Hepatocyte (in vitro differentiated cells): ENCODE measurements around the gene MAST4. TPM values are rescaled to one million over a fixed set of nuclear protein-coding genes. Genes with fewer than 3 reads are reported as not detected.

ENCODE experiments used
- DNase-seq: peaks from one replicate; pipeline ENCODE4 v3.0.0-alpha.2; 2016; ENCODE audit warnings: low spot score
- H2AFZ ChIP-seq: fragments of 200-600 bp; sonication (generic); 2 replicates; pipeline ENCODE4 v1.6.0; 2016; ENCODE audit warnings: antibody characterized with exemption, mild to moderate bottlenecking
- H3K27ac ChIP-seq: fragments of 200-600 bp; sonication (generic); 2 replicates; pipeline ENCODE4 v1.5.1; 2016; ENCODE audit warnings: mild to moderate bottlenecking
- H3K27me3 ChIP-seq: fragments of 200-600 bp; sonication (generic); 2 replicates; pipeline ENCODE4 v1.6.1; 2016
- H3K36me3 ChIP-seq: fragments of 200-600 bp; sonication (generic); replicated peaks from 2 replicates; pipeline ENCODE4 v1.5.1; 2016; ENCODE audit warnings: low read depth; ENCODE audit not compliant: insufficient read depth
- H3K4me1 ChIP-seq: fragments of 200-600 bp; sonication (generic); 2 replicates; pipeline ENCODE4 v1.5.1; 2016; ENCODE audit warnings: mild to moderate bottlenecking, moderate library complexity; ENCODE audit not compliant: insufficient read depth
- H3K4me2 ChIP-seq: fragments of 200-600 bp; sonication (generic); 2 replicates; pipeline ENCODE4 v1.6.0; 2016
- H3K4me3 ChIP-seq: fragments of 200-600 bp; sonication (generic); 2 replicates; pipeline ENCODE4 v1.5.1; 2016; ENCODE audit warnings: mild to moderate bottlenecking
- H3K79me2 ChIP-seq: fragments of 200-600 bp; sonication (generic); 2 replicates; pipeline ENCODE4 v1.6.0; 2017; ENCODE audit warnings: mild to moderate bottlenecking
- H3K9me2 ChIP-seq: fragments of 200-600 bp; sonication (generic); replicated peaks from 2 replicates; pipeline ENCODE4 v1.6.0; 2017; ENCODE audit warnings: mild to moderate bottlenecking; ENCODE audit not compliant: insufficient read depth
- H3K9me3 ChIP-seq: fragments of 200-600 bp; sonication (generic); 2 replicates; pipeline ENCODE4 v1.5.1; 2016; ENCODE audit warnings: low read depth, mild to moderate bottlenecking
- H4K20me1 ChIP-seq: fragments of 200-600 bp; sonication (generic); 2 replicates; pipeline ENCODE4 v1.6.0; 2016; ENCODE audit warnings: mild to moderate bottlenecking; ENCODE audit not compliant: insufficient read depth, poor library complexity, severe bottlenecking
- CTCF ChIP-seq: fragments of 200-600 bp; sonication (generic); IDR thresholded peaks from 2 replicates; pipeline ENCODE4 v1.5.1; 2016; ENCODE audit warnings: antibody characterized with exemption, mild to moderate bottlenecking; ENCODE audit not compliant: poor library complexity
- EZH2 ChIP-seq: fragments of 200-600 bp; sonication (generic); IDR thresholded peaks from 2 replicates; pipeline ENCODE4 v1.6.1; 2016; ENCODE audit warnings: antibody characterized with exemption, mild to moderate bottlenecking, borderline replicate concordance
- EZH2phosphoT487 ChIP-seq: fragments of 200-600 bp; sonication (generic); IDR thresholded peaks from one replicate; pipeline ENCODE4 v1.6.1; 2018; ENCODE audit warnings: antibody characterized with exemption, mild to moderate bottlenecking, low read depth, moderate library complexity; ENCODE audit not compliant: unreplicated experiment, severe bottlenecking
- WGBS: methylation state at CpG from one replicate; pipeline ENCODE4 v1.1.6; 2016; ENCODE audit warnings: low lambda C conversion rate; ENCODE audit errors: missing lambda C conversion rate; 5-methylcytosine and 5-hydroxymethylcytosine counted together
- polyA plus RNA-seq: library from polyadenylated mRNA; unstranded; fragments of >200 nt; fragmentation: Nextera tagmentation; extraction: Ambion mirVana; gene quantifications from 2 replicates; pipeline ENCODE4 v1.2.1, GENCODE V29; 2016
- total RNA-seq: library from RNA; depleted of rRNA; stranded (reverse); fragments of >200 nt; gene quantifications from 2 replicates; pipeline ENCODE4 v1.2.3, GENCODE V29; 2014

The MAST4 gene
- total and polyA plus RNA-seq, 2 experiments from 2014 or later = 11.7 to 13.2 TPM

GRCh38 chr5:66922881-66923280, 326.7 kb downstream of the MAST4 start:
- 73% methylated on average over 5 of the region's 5 CpGs for WGBS
- no peak for TF ChIP-seq EZH2
- TF ChIP-seq CTCF = no peak
- no peak for TF ChIP-seq EZH2phosphoT487
- no peaks in the 10 kb centered on the region for H3K4me1 ChIP-seq
- H3K4me3 ChIP-seq = no peak overlapping the region
- H3K27ac ChIP-seq = no peak overlapping the region
- no peaks in the 10 kb centered on the region for H3K9me3 ChIP-seq
- H2AFZ ChIP-seq = no peak overlapping the region
- H3K36me3 ChIP-seq = no peaks in the 10 kb centered on the region
- no peaks in the 10 kb centered on the region for H3K9me2 ChIP-seq
- no peak for DNase-seq
- no peaks in the 10 kb centered on the region for H3K79me2 ChIP-seq
- H3K4me2 ChIP-seq = no peak overlapping the region
- no peaks in the 10 kb centered on the region for H3K27me3 ChIP-seq
- no peaks in the 10 kb centered on the region for H4K20me1 ChIP-seq

GRCh38 chr5:66923457-66923856, 327.3 kb downstream of the MAST4 start:
- Histone ChIP-seq H4K20me1 (no peaks in the 10 kb centered on the region), H3K79me2 (no peaks in the 10 kb centered on the region), H3K36me3 (no peaks in the 10 kb centered on the region), H3K9me2 (no peaks in the 10 kb centered on the region), H3K4me3 (no peak overlapping the region), H3K4me1 (no peaks in the 10 kb centered on the region), H3K4me2 (no peak overlapping the region), H3K27ac (no peak overlapping the region), H2AFZ (no peak overlapping the region), H3K9me3 (no peaks in the 10 kb centered on the region), H3K27me3 (no peaks in the 10 kb centered on the region)
- TF ChIP-seq EZH2 (no peak), CTCF (no peak), EZH2phosphoT487 (no peak)
- WGBS = 75% methylated on average over 1 of the region's 1 CpG
- DNase-seq = no peak

- H3K27ac ChIP-seq = no peak overlapping the region
- TF ChIP-seq EZH2phosphoT487 = no peak
- no peak for TF ChIP-seq CTCF
- no peak for TF ChIP-seq EZH2
- H4K20me1 ChIP-seq = no peaks in the 10 kb centered on the region
- H3K36me3 ChIP-seq = no peaks in the 10 kb centered on the region
- no peak overlapping the region for H2AFZ ChIP-seq
- H3K9me3 ChIP-seq = no peaks in the 10 kb centered on the region
- no peaks in the 10 kb centered on the region for H3K4me1 ChIP-seq
- no peaks in the 10 kb centered on the region for H3K79me2 ChIP-seq
- no peaks in the 10 kb centered on the region for H3K27me3 ChIP-seq
- no peak overlapping the region for H3K4me3 ChIP-seq
- DNase-seq = no peak
- H3K4me2 ChIP-seq = no peak overlapping the region
- H3K9me2 ChIP-seq = no peaks in the 10 kb centered on the region
These were observed 327.7 kb downstream of the MAST4 start for GRCh38 chr5:66923922-66924321.

GRCh38 chr5:66927140-66927539, 330.9 kb downstream of the MAST4 start:
- H3K4me3 ChIP-seq = no peak overlapping the region
- no peaks in the 10 kb centered on the region for H4K20me1 ChIP-seq
- TF ChIP-seq CTCF = no peak
- TF ChIP-seq EZH2phosphoT487 = no peak
- TF ChIP-seq EZH2 = no peak
- no peaks in the 10 kb centered on the region for H3K9me3 ChIP-seq
- no peak overlapping the region for H3K4me2 ChIP-seq
- H3K79me2 ChIP-seq = no peaks in the 10 kb centered on the region
- H3K4me1 ChIP-seq = no peaks in the 10 kb centered on the region
- no peaks in the 10 kb centered on the region for H3K27me3 ChIP-seq
- H3K9me2 ChIP-seq = no peaks in the 10 kb centered on the region
- no peaks in the 10 kb centered on the region for H3K36me3 ChIP-seq
- no peak for DNase-seq
- no peak overlapping the region for H3K27ac ChIP-seq
- no peak overlapping the region for H2AFZ ChIP-seq
